Muscle of leg (tissue), 11 donors: ENCODE data around the gene FSTL4. TPM values are rescaled to one million over a fixed set of nuclear protein-coding genes. Genes with fewer than 3 reads are reported as not detected.

Experiments
- DNase-seq: peaks from one replicate; pipeline ENCODE4 v3.0.0; 2013
- H3K27ac ChIP-seq: one replicate; pipeline ENCODE4 v1.5.1; 2013; ENCODE audit warnings: mild to moderate bottlenecking, low read length, control low read depth
- H3K27me3 ChIP-seq: one replicate; pipeline ENCODE4 v1.6.1; 2013; ENCODE audit warnings: low read length; ENCODE audit not compliant: control insufficient read depth, insufficient read depth
- H3K36me3 ChIP-seq: one replicate; pipeline ENCODE4 v1.6.1; 2013; ENCODE audit warnings: low read length; ENCODE audit not compliant: control insufficient read depth, insufficient read depth
- H3K4me1 ChIP-seq: one replicate; pipeline ENCODE4 v1.6.1; 2013; ENCODE audit warnings: low read length; ENCODE audit not compliant: control insufficient read depth, insufficient read depth
- H3K4me3 ChIP-seq: one replicate; pipeline ENCODE4 v1.5.1; 2013; ENCODE audit warnings: low read length, control low read depth
- H3K9me3 ChIP-seq: replicated peaks from 2 replicates; pipeline ENCODE4 v1.6.1; 2013; ENCODE audit warnings: low read depth, low read length; ENCODE audit not compliant: control insufficient read depth
- WGBS: methylation state at CpG from one replicate; pipeline ENCODE4 v1.1.5; 2013; ENCODE audit warnings: missing lambda C conversion rate; ENCODE audit not compliant: insufficient coverage; 5-methylcytosine and 5-hydroxymethylcytosine counted together
- polyA plus RNA-seq, 8 donors: library from polyadenylated mRNA; unstranded; fragments of 120-200 nt; gene quantifications; one replicate each; pipeline versions ENCODE4 v1.2.1 to v1.2.3, GENCODE V29; 2013; ENCODE audit warnings: inconsistent platforms in 1 of 8, low replicate concordance in 1 of 8; ENCODE audit not compliant: insufficient read length in 8 of 8, insufficient read depth in 1 of 8
- total RNA-seq: library from RNA; stranded (reverse); fragments of 120-200 nt; gene quantifications from one replicate; pipeline ENCODE4 v1.2.4, GENCODE V29; 2013

Gene FSTL4
- total and polyA plus RNA-seq, 9 donors, result 0.68 to 1.8 (median 1.3) TPM

- WGBS, result 69% methylated on average over 2 of the region's 9 CpGs
- Histone ChIP-seq H3K4me3 (no peak overlapping the region), H3K9me3 (no peaks in the 10 kb centered on the region), H3K27me3 (no peaks in the 10 kb centered on the region), H3K4me1 (peaks cover 6% of the 10 kb centered on the region), H3K36me3 (no peaks in the 10 kb centered on the region), H3K27ac (no peak overlapping the region)
- no peak for DNase-seq
Observed at GRCh38 chr5:133235696-133236426, 376.5 kb downstream of the FSTL4 start.

- no peaks in the 10 kb centered on the region for H3K27me3 ChIP-seq
- no peak overlapping the region for H3K4me3 ChIP-seq
- H3K27ac ChIP-seq, result no peak overlapping the region
- 90% methylated on average over 2 of the region's 6 CpGs for whole genome bisulfite sequencing
- no peaks in the 10 kb centered on the region for H3K9me3 ChIP-seq
- no peak for DNase-seq
- H3K36me3 ChIP-seq, result no peaks in the 10 kb centered on the region
- no peaks in the 10 kb centered on the region for H3K4me1 ChIP-seq
Observed at GRCh38 chr5:133234911-133235310, 377.4 kb downstream of the FSTL4 start.

- Histone ChIP-seq H3K4me3 (no peak overlapping the region), H3K27me3 (no peaks in the 10 kb centered on the region), H3K27ac (no peak overlapping the region), H3K4me1 (no peaks in the 10 kb centered on the region), H3K9me3 (no peaks in the 10 kb centered on the region), H3K36me3 (no peaks in the 10 kb centered on the region)
- WGBS, result 56% methylated on average over 2 of the region's 3 CpGs
- no peak for DNase-seq
Observed at GRCh38 chr5:133234273-133234672, 378.1 kb downstream of the FSTL4 start.

- Histone ChIP-seq H3K4me1 (no peaks in the 10 kb centered on the region), H3K9me3 (no peaks in the 10 kb centered on the region), H3K4me3 (no peak overlapping the region), H3K27me3 (no peaks in the 10 kb centered on the region), H3K36me3 (no peaks in the 10 kb centered on the region), H3K27ac (no peak overlapping the region)
- no peak for DNase-seq
- WGBS, result 45% methylated on average over 8 of the region's 9 CpGs
Observed at GRCh38 chr5:133233616-133234015, 378.7 kb downstream of the FSTL4 start.

GRCh38 chr5:133232911-133233310 is 379.4 kb downstream of the FSTL4 start:
- Histone ChIP-seq H3K36me3 (no peaks in the 10 kb centered on the region), H3K27ac (no peak overlapping the region), H3K9me3 (no peaks in the 10 kb centered on the region), H3K27me3 (no peaks in the 10 kb centered on the region), H3K4me1 (no peaks in the 10 kb centered on the region), H3K4me3 (no peak overlapping the region)
- 93% methylated on average over 4 of the region's 7 CpGs for WGBS
- no peak for DNase-seq

GRCh38 chr5:133232435-133232834 is 379.9 kb downstream of the FSTL4 start:
- Histone ChIP-seq H3K36me3 (no peaks in the 10 kb centered on the region), H3K27ac (no peak overlapping the region), H3K9me3 (no peaks in the 10 kb centered on the region), H3K4me1 (no peaks in the 10 kb centered on the region), H3K4me3 (no peak overlapping the region), H3K27me3 (no peaks in the 10 kb centered on the region)
- DNase-seq, result no peak
- 76% methylated on average over 2 of the region's 3 CpGs for WGBS

GRCh38 chr5:133232011-133232410 is 380.3 kb downstream of the FSTL4 start:
- no peak for DNase-seq
- WGBS, result 66% methylated on average over 3 of the region's 6 CpGs
- no peaks in the 10 kb centered on the region for H3K9me3 ChIP-seq

GRCh38 chr5:133230823-133231578 is 381.3 kb downstream of the FSTL4 start:
- no peaks in the 10 kb centered on the region for H3K36me3 ChIP-seq
- no peaks in the 10 kb centered on the region for H3K27me3 ChIP-seq
- no peak for DNase-seq
- no peaks in the 10 kb centered on the region for H3K9me3 ChIP-seq
- no peak overlapping the region for H3K27ac ChIP-seq
- H3K4me3 ChIP-seq, result no peak overlapping the region
- no peaks in the 10 kb centered on the region for H3K4me1 ChIP-seq
- WGBS, result 70% methylated on average over 5 of the region's 9 CpGs

More at GRCh38 chr5:133232011-133232410, 380.3 kb downstream of the FSTL4 start:
- Histone ChIP-seq H3K27me3 (no peaks in the 10 kb centered on the region), H3K36me3 (no peaks in the 10 kb centered on the region), H3K4me3 (no peak overlapping the region), H3K4me1 (no peaks in the 10 kb centered on the region), H3K27ac (no peak overlapping the region)

- Histone ChIP-seq H3K9me3 (no peaks in the 10 kb centered on the region), H3K4me3 (no peak overlapping the region), H3K27ac (no peak overlapping the region), H3K4me1 (no peaks in the 10 kb centered on the region), H3K27me3 (peaks cover 2% of the 10 kb centered on the region), H3K36me3 (no peaks in the 10 kb centered on the region)
- 91% methylated on average over 6 of the region's 8 CpGs for WGBS
- DNase-seq, result no peak
Observed at GRCh38 chr5:133229931-133230664, 382.2 kb downstream of the FSTL4 start.

GRCh38 chr5:133228316-133228715 is 384.0 kb downstream of the FSTL4 start:
- Histone ChIP-seq H3K36me3 (no peaks in the 10 kb centered on the region), H3K27ac (no peak overlapping the region), H3K4me1 (no peaks in the 10 kb centered on the region), H3K9me3 (no peaks in the 10 kb centered on the region), H3K4me3 (no peak overlapping the region), H3K27me3 (peaks cover 2% of the 10 kb centered on the region)
- no peak for DNase-seq
- WGBS, result no CpG with 5 or more reads among the region's 1 CpG
